Measurements from ENCODE around the gene EIF2B4. TPM values are rescaled to one million over a fixed set of nuclear protein-coding genes. Genes with fewer than 3 reads are reported as not detected.

EIF2B4 gene
- total and polyA plus RNA-seq, 2 of the 13 experiments (the other 11 are each of a cell fraction or from before 2014, with no cell fraction given), result 91.5 to 96.4 TPM

DNA sequence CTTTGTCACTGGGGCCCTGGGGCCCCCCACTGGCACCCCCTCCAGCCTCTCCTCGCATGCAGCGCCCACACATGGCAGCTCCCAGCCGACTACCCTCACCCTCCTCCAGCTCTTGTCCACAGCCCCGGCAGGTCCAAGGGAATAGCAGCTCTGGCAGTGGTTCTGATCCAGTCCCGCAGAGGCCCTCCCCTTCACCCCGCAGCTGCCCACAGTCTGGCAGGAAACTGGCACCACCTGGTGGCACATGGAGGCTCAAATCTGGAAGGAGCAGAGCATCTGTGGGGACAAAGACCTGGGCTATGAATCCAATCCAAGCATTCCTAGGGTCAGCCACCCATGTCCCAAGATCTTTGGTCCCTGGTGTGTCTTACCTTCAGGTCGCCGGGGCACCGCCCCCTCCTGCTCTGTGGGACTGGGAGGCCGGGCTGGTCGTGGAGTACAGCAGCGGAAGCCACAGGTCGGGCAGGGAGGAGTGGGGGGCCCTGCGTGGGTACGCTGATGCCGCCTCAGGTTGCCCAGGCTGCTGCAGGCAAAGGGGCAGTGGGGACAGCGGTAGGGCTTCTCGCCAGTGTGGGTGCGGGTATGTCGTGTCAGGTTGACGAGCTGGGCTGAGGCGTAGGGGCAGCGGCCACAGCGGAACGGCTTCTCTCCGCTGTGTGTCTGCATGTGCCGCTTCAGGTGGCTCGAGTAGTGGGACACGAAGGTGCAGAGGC, 8.1 kb upstream of the EIF2B4 start (continued):
- TF ChIP-seq SOX6 (IDR thresholded peaks at IDR 0.05) (no peak), SOX6 (CRISPR knock-in tag; IDR thresholded peaks at IDR 0.05) (0 out of 2 replicates have a peak, but pooled peaks have one; percentile 14), AGO2 (optimal IDR thresholded peaks at IDR 0.05; ENCODE audit: low read depth, low read length) (peak; percentile 99), ZBTB38 (CRISPR knock-in tag; IDR thresholded peaks at IDR 0.05) (peak; percentile 94), DR1 (CRISPR knock-in tag; IDR thresholded peaks at IDR 0.05) (0 out of 2 replicates have a peak, but pooled peaks have one; percentile 18), SMAD9 (CRISPR knock-in tag; IDR thresholded peaks at IDR 0.05) (no peak), EED (CRISPR knock-in tag; IDR thresholded peaks at IDR 0.05) (0 out of 2 replicates have a peak, but pooled peaks have one; percentile 20), ZNF547 (CRISPR knock-in tag; IDR thresholded peaks at IDR 0.05) (no peak), ZNF768 (CRISPR knock-in tag; IDR thresholded peaks at IDR 0.05) (0 out of 2 replicates have a peak, but pooled peaks have one; percentile 19), RBFOX2 (IDR thresholded peaks at IDR 0.05; ENCODE audit: low read depth, low read length) (peak; percentile 90), ZNF776 (CRISPR knock-in tag; IDR thresholded peaks at IDR 0.05) (0 out of 2 replicates have a peak, but pooled peaks have one; percentile 37)
- TF ChIP-seq, protein P1, sequence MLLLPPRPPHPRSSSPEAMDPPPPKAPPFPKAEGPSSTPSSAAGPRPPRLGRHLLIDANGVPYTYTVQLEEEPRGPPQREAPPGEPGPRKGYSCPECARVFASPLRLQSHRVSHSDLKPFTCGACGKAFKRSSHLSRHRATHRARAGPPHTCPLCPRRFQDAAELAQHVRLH (CRISPR knock-in tag; IDR thresholded peaks at IDR 0.05; ENCODE audit: borderline replicate concordance, low read depth), result no peak
- TF ChIP-seq, protein P2, sequence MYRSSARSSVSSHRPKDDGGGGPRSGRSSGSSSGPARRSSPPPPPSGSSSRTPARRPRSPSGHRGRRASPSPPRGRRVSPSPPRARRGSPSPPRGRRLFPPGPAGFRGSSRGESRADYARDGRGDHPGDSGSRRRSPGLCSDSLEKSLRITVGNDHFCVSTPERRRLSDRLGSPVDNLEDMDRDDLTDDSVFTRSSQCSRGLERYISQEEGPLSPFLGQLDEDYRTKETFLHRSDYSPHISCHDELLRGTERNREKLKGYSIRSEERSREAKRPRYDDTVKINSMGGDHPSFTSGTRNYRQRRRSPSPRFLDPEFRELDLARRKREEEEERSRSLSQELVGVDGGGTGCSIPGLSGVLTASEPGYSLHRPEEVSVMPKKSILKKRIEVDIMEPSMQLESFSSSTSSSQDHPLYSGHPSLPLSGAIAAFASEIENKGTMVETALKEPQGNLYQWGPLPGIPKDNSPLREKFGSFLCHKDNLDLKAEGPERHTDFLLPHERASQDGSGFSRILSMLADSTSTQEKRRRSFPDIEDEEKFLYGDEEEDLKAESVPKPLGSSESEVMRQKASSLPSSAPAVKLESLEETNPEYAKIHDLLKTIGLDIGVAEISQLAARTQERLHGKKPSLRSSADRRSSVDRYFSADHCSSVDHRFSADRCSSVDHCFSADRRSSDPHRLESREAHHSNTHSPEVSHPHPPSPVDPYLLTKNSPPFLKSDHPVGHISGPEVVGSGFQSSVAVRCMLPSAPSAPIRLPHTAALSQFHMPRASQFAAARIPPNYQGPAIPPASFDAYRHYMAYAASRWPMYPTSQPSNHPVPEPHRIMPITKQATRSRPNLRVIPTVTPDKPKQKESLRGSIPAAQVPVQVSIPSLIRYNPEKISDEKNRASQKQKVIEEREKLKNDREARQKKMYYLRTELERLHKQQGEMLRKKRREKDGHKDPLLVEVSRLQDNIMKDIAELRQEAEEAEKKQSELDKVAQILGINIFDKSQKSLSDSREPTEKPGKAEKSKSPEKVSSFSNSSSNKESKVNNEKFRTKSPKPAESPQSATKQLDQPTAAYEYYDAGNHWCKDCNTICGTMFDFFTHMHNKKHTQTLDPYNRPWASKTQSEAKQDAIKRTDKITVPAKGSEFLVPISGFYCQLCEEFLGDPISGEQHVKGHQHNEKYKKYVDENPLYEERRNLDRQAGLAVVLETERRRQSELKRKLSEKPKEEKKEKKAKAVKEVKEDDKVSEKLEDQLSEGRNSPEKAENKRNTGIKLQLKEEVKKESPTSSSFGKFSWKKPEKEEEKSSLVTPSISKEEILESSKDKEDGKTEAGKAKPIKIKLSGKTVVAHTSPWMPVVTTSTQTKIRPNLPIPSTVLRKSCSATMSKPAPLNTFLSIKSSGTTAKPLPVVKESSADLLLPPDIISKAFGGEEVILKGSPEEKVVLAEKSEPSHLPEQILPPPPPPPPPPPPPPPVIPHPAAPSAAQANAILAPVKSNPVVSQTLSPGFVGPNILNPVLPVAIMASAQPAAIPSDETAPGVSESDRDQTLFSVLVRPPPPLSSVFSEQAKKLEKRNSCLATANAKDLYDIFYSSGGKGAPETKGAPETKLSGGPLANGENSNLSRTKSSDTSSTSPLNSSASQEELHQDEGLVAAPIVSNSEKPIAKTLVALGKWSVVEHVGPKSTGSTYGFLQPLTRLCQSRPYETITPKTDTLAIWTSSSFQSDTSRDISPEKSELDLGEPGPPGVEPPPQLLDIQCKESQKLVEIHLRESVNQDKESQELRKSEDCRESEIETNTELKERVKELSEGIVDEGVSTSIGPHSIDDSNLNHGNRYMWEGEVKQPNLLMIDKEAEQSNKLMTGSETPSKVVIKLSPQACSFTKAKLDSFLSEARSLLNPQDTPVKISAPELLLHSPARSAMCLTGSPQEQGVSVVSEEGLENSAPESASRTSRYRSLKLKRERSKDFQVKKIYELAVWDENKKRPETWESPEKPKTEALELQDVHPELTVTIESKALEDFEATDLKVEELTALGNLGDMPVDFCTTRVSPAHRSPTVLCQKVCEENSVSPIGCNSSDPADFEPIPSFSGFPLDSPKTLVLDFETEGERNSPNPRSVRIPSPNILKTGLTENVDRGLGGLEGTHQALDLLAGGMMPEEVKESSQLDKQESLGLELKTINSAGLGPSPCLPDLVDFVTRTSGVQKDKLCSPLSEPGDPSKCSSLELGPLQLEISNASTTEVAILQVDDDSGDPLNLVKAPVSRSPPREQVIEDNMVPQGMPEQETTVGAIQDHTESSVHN (CRISPR knock-in tag; IDR thresholded peaks at IDR 0.05), result no peak; the same call in 1 of the 2 replicates
- TF ChIP-seq, protein P3, sequence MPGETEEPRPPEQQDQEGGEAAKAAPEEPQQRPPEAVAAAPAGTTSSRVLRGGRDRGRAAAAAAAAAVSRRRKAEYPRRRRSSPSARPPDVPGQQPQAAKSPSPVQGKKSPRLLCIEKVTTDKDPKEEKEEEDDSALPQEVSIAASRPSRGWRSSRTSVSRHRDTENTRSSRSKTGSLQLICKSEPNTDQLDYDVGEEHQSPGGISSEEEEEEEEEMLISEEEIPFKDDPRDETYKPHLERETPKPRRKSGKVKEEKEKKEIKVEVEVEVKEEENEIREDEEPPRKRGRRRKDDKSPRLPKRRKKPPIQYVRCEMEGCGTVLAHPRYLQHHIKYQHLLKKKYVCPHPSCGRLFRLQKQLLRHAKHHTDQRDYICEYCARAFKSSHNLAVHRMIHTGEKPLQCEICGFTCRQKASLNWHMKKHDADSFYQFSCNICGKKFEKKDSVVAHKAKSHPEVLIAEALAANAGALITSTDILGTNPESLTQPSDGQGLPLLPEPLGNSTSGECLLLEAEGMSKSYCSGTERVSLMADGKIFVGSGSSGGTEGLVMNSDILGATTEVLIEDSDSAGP (CRISPR knock-in tag; IDR thresholded peaks at IDR 0.05; ENCODE audit: borderline replicate concordance), result peak; percentile 53; the same call in 1 of the 2 replicates
